SH-SY5Y (cell line): Measurements from ENCODE around the gene ICAM1.

Source experiments
- GATA2 ChIP-seq: IDR thresholded peaks from 2 replicates; pipeline ENCODE4 v1.6.1; 2011; ENCODE audit warnings: mild to moderate bottlenecking, low read depth, low read length
- GATA3 ChIP-seq: IDR thresholded peaks from 2 replicates; pipeline ENCODE4 v1.6.1; 2011; ENCODE audit warnings: low read depth, mild to moderate bottlenecking, low read length, moderate library complexity

DNA sequence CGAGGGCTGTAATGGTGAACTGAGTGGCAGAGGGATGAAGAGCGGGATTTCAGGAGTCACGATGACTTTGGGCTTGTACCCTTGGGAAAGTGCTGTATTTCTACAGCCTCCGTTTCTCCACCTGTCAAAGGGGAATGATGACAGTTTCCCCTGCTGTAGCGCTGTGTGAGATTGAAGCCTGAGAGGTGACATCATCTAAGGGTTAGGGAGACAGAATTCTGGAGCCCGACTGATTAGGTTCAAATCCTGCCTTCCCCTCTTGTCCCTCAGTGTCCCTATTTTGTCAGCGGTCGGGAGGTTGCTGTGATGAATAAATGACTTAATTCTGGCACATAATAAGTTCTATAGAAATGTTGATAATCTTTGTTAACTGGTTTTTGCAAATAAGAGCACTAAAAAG is 18.2 kb upstream of the ICAM1 start:
- TF ChIP-seq GATA2: no peak
- TF ChIP-seq GATA3: no peak
